WTC11 (cell line): ENCODE data around the gene ECHS1. TPM values are rescaled to one million over a fixed set of nuclear protein-coding genes. Genes with fewer than 3 reads are reported as not detected.

Experiments
- ATAC-seq: fragments of 200-7000 bp; cut with Tn5 transposase; 2 replicates; pipeline ENCODE4 v1.10.0; 2021; ENCODE audit warnings: mild to moderate bottlenecking, moderate library complexity
- CTCF ChIA-PET: fragments of 300-600 bp; sonication (Branson Sonifier 250); formaldehyde crosslinking; loops from one replicate; lab custom pipeline; 2021; ENCODE audit warnings: antibody characterized with exemption; lab: Charles Lee
- POLR2A ChIA-PET: fragments of 350-600 bp; sonication (Branson Sonifier 250); formaldehyde crosslinking; loops from one replicate; lab custom pipeline; 2021; ENCODE audit warnings: antibody characterized with exemption; lab: Charles Lee
- DNase-seq: peaks from one replicate; pipeline ENCODE4 v3.0.0; 2021; ENCODE audit warnings: low spot score
- H3K27ac Mint-ChIP-seq: 2 replicates; pipeline ENCODE4 v1.8.0; 2021; ENCODE audit warnings: mixed read lengths
- H3K27me3 Mint-ChIP-seq: 2 replicates; pipeline ENCODE4 v1.8.0; 2021; ENCODE audit warnings: low read depth, mild to moderate bottlenecking, moderate library complexity, mixed read lengths
- H3K36me3 Mint-ChIP-seq: 2 replicates; pipeline ENCODE4 v1.8.0; 2021; ENCODE audit warnings: mixed read lengths
- H3K4me1 Mint-ChIP-seq: 2 replicates; pipeline ENCODE4 v1.8.0; 2022; ENCODE audit warnings: mixed read lengths
- H3K4me3 Mint-ChIP-seq: 2 replicates; pipeline ENCODE4 v1.8.0; 2021; ENCODE audit warnings: mild to moderate bottlenecking, moderate library complexity, mixed read lengths
- H3K9me3 Mint-ChIP-seq: 2 replicates; pipeline ENCODE4 v1.8.0; 2021; ENCODE audit warnings: mixed read lengths
- ATF1 ChIP-seq: sonication (generic); formaldehyde crosslinking; IDR thresholded peaks from 2 replicates; pipeline ENCODE4 v1.8.1; 2023; ENCODE audit warnings: mild to moderate bottlenecking, moderate library complexity, missing genetic modification reagents
- CBFB ChIP-seq: sonication (generic); formaldehyde crosslinking; IDR thresholded peaks from 2 replicates; pipeline ENCODE4 v1.8.1; 2022; ENCODE audit warnings: mild to moderate bottlenecking, low read depth, missing genetic modification reagents
- CDX4 ChIP-seq: fragments of 250-450 bp; sonication (Bioruptor Pico); IDR thresholded peaks from 2 replicates; pipeline ENCODE4 v1.9.0; 2021; ENCODE audit warnings: moderate library complexity, mild to moderate bottlenecking, inconsistent platforms, borderline replicate concordance
- CREM ChIP-seq: sonication (generic); formaldehyde crosslinking; IDR thresholded peaks from 2 replicates; pipeline ENCODE4 v1.8.1; 2022; ENCODE audit warnings: mild to moderate bottlenecking, missing genetic modification reagents, moderate library complexity
- ELF4 ChIP-seq: sonication (generic); formaldehyde crosslinking; IDR thresholded peaks from 2 replicates; pipeline ENCODE4 v1.8.1; 2022; ENCODE audit warnings: low read depth, mild to moderate bottlenecking, moderate library complexity, missing genetic modification reagents
- ESRRA ChIP-seq: sonication (generic); formaldehyde crosslinking; IDR thresholded peaks from 2 replicates; pipeline ENCODE4 v1.8.1; 2022; ENCODE audit warnings: mild to moderate bottlenecking, missing genetic modification reagents, borderline replicate concordance
- PREB ChIP-seq: sonication (generic); formaldehyde crosslinking; IDR thresholded peaks from 2 replicates; pipeline ENCODE4 v1.8.1; 2022; ENCODE audit warnings: mild to moderate bottlenecking, missing genetic modification reagents, moderate library complexity, borderline replicate concordance
- RELA ChIP-seq: sonication (generic); formaldehyde crosslinking; IDR thresholded peaks from 2 replicates; pipeline ENCODE4 v1.8.1; 2022; ENCODE audit warnings: missing genetic modification reagents, mild to moderate bottlenecking, borderline replicate concordance
- SP1 ChIP-seq: sonication (generic); formaldehyde crosslinking; conservative IDR thresholded peaks from 2 replicates; pipeline ENCODE4 v1.8.1; 2022; ENCODE audit warnings: missing genetic modification reagents
- TCF7 ChIP-seq: sonication (generic); formaldehyde crosslinking; IDR thresholded peaks from 2 replicates; pipeline ENCODE4 v1.8.0; 2022; ENCODE audit warnings: mild to moderate bottlenecking, low read depth, missing genetic modification reagents, moderate library complexity
- TEAD1 ChIP-seq: sonication (generic); formaldehyde crosslinking; IDR thresholded peaks from 2 replicates; pipeline ENCODE4 v1.8.0; 2022; ENCODE audit warnings: mild to moderate bottlenecking, missing genetic modification reagents
- ZNF121 ChIP-seq: sonication (generic); formaldehyde crosslinking; IDR thresholded peaks from 2 replicates; pipeline ENCODE4 v1.8.0; 2023; ENCODE audit warnings: missing genetic modification reagents
- ZNF263 ChIP-seq: sonication (generic); formaldehyde crosslinking; IDR thresholded peaks from 2 replicates; pipeline ENCODE4 v1.8.1; 2022; ENCODE audit warnings: low read depth, mild to moderate bottlenecking, moderate library complexity, missing genetic modification reagents
- ZNF423 ChIP-seq: fragments of 250-450 bp; sonication (Bioruptor Pico); IDR thresholded peaks from 2 replicates; pipeline ENCODE4 v2.1.2; 2022; ENCODE audit warnings: mild to moderate bottlenecking, moderate library complexity
- ZNF512 ChIP-seq: sonication (generic); formaldehyde crosslinking; IDR thresholded peaks from 2 replicates; pipeline ENCODE4 v1.8.1; 2022; ENCODE audit warnings: missing genetic modification reagents, borderline replicate concordance
- ZNF671 ChIP-seq: fragments of 250-450 bp; sonication (Bioruptor Pico); IDR thresholded peaks from 2 replicates; pipeline ENCODE4 v1.8.0; 2021; ENCODE audit warnings: mild to moderate bottlenecking
- total RNA-seq: library from RNA; stranded (reverse); gene quantifications from 3 replicates; pipeline ENCODE4 v1.2.3, GENCODE V29; 2021
- TF ChIP-seq, protein P1 (sequence below): sonication (generic); formaldehyde crosslinking; IDR thresholded peaks from 2 replicates; pipeline ENCODE4 v1.8.0; 2022; ENCODE audit warnings: mild to moderate bottlenecking, missing genetic modification reagents
- TF ChIP-seq, protein P2 (sequence below): sonication (generic); formaldehyde crosslinking; IDR thresholded peaks from 2 replicates; pipeline ENCODE4 v1.8.0; 2022; ENCODE audit warnings: mild to moderate bottlenecking, missing genetic modification reagents
- TF ChIP-seq, protein P3 (sequence below): sonication (generic); formaldehyde crosslinking; IDR thresholded peaks from 2 replicates; pipeline ENCODE4 v1.8.1; 2022; ENCODE audit warnings: mild to moderate bottlenecking, moderate library complexity, missing genetic modification reagents
- TF ChIP-seq, protein P4 (sequence below): fragments of 250-450 bp; sonication (Bioruptor Pico); IDR thresholded peaks from 2 replicates; pipeline ENCODE4 v1.9.0; 2021; ENCODE audit warnings: mild to moderate bottlenecking, borderline replicate concordance
- TF ChIP-seq, protein P5 (sequence below): sonication (generic); formaldehyde crosslinking; IDR thresholded peaks from 2 replicates; pipeline ENCODE4 v1.8.1; 2023; ENCODE audit warnings: mild to moderate bottlenecking, missing genetic modification reagents

Gene ECHS1
- total RNA-seq, 1 experiment from 2014 or later, result 84.1 TPM

DNA sequence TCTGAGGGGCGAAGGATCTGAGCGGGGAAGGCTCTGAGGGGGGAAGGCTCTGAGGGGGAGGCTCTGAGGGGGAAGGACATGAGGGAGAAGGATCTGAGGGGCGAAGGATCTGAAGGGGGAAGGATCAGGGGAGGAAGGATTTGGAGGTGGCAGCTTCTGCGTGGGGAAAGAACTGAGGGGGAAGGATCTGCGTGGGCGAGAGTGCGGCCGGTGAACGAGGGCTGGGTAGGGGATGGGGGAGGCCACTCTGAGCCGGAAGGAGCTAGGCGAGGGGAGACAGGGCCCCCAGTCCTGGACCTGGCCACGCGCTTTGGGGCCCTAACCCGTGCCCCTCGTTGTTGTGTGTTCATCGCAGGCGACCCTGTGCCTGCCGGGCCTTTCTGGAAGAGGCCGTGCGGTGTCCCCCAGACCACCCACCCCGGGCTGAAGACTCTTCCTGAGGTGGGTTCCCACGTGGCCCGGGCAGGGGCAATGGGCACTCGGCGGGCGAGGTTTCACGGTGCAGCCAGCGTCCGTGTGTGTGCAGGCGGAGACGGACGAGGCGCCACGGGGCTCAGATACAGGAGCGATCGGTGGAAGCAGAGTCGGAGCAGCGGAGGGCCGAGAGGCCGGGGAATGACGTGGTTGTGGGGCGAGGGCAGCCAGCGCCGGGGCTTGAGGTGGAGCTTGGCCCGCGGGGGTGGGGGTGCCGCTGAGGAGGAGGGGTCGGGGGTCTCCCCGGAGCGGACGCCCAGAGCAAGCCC is 38.5 kb downstream of the ECHS1 start:
- ChIA-PET POLR2A (no interaction called here), CTCF (no interaction called here)
- Mint-ChIP-seq H3K36me3 (no peaks in the 10 kb centered on the region), H3K27ac (no peak overlapping the region), H3K27me3 (peaks cover 40% of the 10 kb centered on the region), H3K4me1 (no peaks in the 10 kb centered on the region; the same call in none of the 2 replicates), H3K4me3 (peak overlapping the region; percentile 70), H3K9me3 (peaks cover 6% of the 10 kb centered on the region)
- ATAC-seq, result peak; percentile 56
- DNase-seq, result no peak
- TF ChIP-seq TCF7 (CRISPR knock-in tag) (no peak), ZNF512 (CRISPR knock-in tag) (no peak), CREM (CRISPR knock-in tag) (no peak), ELF4 (CRISPR knock-in tag) (no peak), CBFB (CRISPR knock-in tag) (no peak), PREB (CRISPR knock-in tag) (no peak), CDX4 (CRISPR knock-in tag) (no peak), ZNF121 (no peak), ZNF263 (CRISPR knock-in tag) (no peak), ESRRA (CRISPR knock-in tag) (no peak), SP1 (CRISPR knock-in tag) (no peak), ATF1 (CRISPR knock-in tag) (no peak)
- TF ChIP-seq, protein P1, sequence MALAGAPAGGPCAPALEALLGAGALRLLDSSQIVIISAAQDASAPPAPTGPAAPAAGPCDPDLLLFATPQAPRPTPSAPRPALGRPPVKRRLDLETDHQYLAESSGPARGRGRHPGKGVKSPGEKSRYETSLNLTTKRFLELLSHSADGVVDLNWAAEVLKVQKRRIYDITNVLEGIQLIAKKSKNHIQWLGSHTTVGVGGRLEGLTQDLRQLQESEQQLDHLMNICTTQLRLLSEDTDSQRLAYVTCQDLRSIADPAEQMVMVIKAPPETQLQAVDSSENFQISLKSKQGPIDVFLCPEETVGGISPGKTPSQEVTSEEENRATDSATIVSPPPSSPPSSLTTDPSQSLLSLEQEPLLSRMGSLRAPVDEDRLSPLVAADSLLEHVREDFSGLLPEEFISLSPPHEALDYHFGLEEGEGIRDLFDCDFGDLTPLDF (CRISPR knock-in tag), result no peak
- TF ChIP-seq, protein P2, sequence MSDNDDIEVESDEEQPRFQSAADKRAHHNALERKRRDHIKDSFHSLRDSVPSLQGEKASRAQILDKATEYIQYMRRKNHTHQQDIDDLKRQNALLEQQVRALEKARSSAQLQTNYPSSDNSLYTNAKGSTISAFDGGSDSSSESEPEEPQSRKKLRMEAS (CRISPR knock-in tag), result no peak
- TF ChIP-seq, protein P3, sequence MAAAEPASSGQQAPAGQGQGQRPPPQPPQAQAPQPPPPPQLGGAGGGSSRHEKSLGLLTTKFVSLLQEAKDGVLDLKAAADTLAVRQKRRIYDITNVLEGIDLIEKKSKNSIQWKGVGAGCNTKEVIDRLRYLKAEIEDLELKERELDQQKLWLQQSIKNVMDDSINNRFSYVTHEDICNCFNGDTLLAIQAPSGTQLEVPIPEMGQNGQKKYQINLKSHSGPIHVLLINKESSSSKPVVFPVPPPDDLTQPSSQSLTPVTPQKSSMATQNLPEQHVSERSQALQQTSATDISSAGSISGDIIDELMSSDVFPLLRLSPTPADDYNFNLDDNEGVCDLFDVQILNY (CRISPR knock-in tag), result no peak

DNA sequence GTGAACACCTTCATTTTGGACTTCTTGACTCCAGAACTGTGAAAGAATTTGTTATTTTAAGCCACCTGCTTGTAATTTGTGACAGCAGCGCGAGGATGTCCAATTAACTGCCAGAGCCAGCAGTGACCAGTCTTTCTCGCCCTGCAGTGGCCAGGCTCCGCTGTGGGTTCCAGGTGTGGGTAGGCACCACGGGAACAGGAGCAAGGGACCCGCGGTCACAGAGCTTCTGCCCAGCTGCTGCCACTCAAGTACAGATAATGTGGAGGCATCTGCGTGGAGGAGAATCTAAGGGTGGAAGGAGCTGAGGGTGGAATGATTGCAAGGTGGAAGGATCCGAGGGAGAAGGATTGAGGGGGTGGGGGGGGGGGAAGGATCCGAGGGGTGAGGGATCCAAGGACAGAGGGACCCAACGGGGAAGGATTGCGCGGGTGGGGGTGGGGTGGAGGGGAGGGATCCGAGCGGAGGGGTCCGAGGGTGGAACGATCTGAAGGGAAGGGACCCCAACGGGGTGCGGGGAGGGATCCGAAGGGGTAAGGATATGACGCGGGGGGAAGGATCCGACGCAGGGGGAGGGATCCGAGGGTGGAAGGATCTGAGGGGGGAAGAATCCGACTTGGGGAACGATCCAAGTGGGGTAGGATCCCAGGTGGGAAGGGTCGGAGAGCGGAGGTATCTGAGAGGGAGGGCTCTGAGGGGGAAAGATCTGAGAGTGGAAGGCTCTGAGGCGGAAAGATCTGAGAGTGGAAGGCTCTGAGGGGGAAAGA is 40.0 kb downstream of the ECHS1 start:
- POLR2A ChIA-PET, result no interaction called here
- ATAC-seq (no peak), DNase-seq (no peak)
- H3K9me3 Mint-ChIP-seq, result peaks cover 6% of the 10 kb centered on the region
- H3K4me1 Mint-ChIP-seq, result peaks cover 5% of the 10 kb centered on the region
- H3K27ac Mint-ChIP-seq, result no peak overlapping the region
- peaks cover 55% of the 10 kb centered on the region for H3K27me3 Mint-ChIP-seq
- H3K4me3 Mint-ChIP-seq, result no peak overlapping the region
- CTCF ChIA-PET, result no interaction called here
- no peaks in the 10 kb centered on the region for H3K36me3 Mint-ChIP-seq
- no peak for TF ChIP-seq ZNF423 (CRISPR knock-in tag)
- no peak for TF ChIP-seq ZNF671 (CRISPR knock-in tag)
- TF ChIP-seq, protein P4, sequence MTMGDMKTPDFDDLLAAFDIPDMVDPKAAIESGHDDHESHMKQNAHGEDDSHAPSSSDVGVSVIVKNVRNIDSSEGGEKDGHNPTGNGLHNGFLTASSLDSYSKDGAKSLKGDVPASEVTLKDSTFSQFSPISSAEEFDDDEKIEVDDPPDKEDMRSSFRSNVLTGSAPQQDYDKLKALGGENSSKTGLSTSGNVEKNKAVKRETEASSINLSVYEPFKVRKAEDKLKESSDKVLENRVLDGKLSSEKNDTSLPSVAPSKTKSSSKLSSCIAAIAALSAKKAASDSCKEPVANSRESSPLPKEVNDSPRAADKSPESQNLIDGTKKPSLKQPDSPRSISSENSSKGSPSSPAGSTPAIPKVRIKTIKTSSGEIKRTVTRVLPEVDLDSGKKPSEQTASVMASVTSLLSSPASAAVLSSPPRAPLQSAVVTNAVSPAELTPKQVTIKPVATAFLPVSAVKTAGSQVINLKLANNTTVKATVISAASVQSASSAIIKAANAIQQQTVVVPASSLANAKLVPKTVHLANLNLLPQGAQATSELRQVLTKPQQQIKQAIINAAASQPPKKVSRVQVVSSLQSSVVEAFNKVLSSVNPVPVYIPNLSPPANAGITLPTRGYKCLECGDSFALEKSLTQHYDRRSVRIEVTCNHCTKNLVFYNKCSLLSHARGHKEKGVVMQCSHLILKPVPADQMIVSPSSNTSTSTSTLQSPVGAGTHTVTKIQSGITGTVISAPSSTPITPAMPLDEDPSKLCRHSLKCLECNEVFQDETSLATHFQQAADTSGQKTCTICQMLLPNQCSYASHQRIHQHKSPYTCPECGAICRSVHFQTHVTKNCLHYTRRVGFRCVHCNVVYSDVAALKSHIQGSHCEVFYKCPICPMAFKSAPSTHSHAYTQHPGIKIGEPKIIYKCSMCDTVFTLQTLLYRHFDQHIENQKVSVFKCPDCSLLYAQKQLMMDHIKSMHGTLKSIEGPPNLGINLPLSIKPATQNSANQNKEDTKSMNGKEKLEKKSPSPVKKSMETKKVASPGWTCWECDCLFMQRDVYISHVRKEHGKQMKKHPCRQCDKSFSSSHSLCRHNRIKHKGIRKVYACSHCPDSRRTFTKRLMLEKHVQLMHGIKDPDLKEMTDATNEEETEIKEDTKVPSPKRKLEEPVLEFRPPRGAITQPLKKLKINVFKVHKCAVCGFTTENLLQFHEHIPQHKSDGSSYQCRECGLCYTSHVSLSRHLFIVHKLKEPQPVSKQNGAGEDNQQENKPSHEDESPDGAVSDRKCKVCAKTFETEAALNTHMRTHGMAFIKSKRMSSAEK (CRISPR knock-in tag), result no peak
- TF ChIP-seq, protein P5, sequence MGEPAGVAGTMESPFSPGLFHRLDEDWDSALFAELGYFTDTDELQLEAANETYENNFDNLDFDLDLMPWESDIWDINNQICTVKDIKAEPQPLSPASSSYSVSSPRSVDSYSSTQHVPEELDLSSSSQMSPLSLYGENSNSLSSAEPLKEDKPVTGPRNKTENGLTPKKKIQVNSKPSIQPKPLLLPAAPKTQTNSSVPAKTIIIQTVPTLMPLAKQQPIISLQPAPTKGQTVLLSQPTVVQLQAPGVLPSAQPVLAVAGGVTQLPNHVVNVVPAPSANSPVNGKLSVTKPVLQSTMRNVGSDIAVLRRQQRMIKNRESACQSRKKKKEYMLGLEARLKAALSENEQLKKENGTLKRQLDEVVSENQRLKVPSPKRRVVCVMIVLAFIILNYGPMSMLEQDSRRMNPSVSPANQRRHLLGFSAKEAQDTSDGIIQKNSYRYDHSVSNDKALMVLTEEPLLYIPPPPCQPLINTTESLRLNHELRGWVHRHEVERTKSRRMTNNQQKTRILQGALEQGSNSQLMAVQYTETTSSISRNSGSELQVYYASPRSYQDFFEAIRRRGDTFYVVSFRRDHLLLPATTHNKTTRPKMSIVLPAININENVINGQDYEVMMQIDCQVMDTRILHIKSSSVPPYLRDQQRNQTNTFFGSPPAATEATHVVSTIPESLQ (CRISPR knock-in tag), result no peak
- no peak for TF ChIP-seq RELA (CRISPR knock-in tag)
- no peak for TF ChIP-seq TEAD1 (CRISPR knock-in tag)
